Thoracic aorta (tissue), 2 donors: Measurements from ENCODE around the gene DPEP2. TPM values are rescaled to one million over a fixed set of nuclear protein-coding genes. Genes with fewer than 3 reads are reported as not detected.
"Not testable (repeated sequence)": the region's sequence is repeated elsewhere in the genome, so short reads cannot be mapped to it uniquely, and the experiment has no call there.

Experiments used
- ATAC-seq: fragments of 150-250 bp; one replicate; pipeline ENCODE4 v1.8.0; 2017; ENCODE audit warnings: low read depth; ENCODE audit not compliant: insufficient number of reproducible peaks, low FRiP score
- DNase-seq: peaks from one replicate; pipeline ENCODE4 v3.0.0-alpha.2; 2020; ENCODE audit warnings: low spot score
- H3K27ac ChIP-seq, 2 donors: fragments of 200-600 bp; sonication (generic); 1 replicate in 1 of 2; 2 replicates in 1 of 2; pipeline ENCODE4 v1.5.1; 2016; ENCODE audit warnings: mild to moderate bottlenecking in 2 of 2, moderate library complexity in 2 of 2
- H3K27me3 ChIP-seq: fragments of 200-600 bp; sonication (generic); replicated peaks from 2 replicates; pipeline ENCODE4 v1.6.0; 2016; ENCODE audit warnings: mild to moderate bottlenecking; ENCODE audit not compliant: insufficient read depth
- H3K36me3 ChIP-seq: fragments of 200-600 bp; sonication (generic); one replicate; pipeline ENCODE4 v1.5.1; 2016
- H3K4me1 ChIP-seq, 2 donors: fragments of 200-600 bp; sonication (generic); 1 replicate in 1 of 2; 2 replicates in 1 of 2; pipeline versions ENCODE4 v1.5.1 to v1.6.0; 2016; ENCODE audit warnings: low read depth in 2 of 2, mild to moderate bottlenecking in 1 of 2; ENCODE audit not compliant: control insufficient read depth in 1 of 2
- H3K4me3 ChIP-seq: fragments of 200-600 bp; sonication (generic); 2 replicates; pipeline ENCODE4 v1.5.1; 2016; ENCODE audit warnings: mild to moderate bottlenecking
- H3K9me3 ChIP-seq: fragments of 200-600 bp; sonication (generic); 2 replicates; pipeline ENCODE4 v1.5.1; 2016
- CTCF ChIP-seq: fragments of 200-600 bp; sonication (generic); IDR thresholded peaks from one replicate; pipeline ENCODE4 v1.5.1; 2019; ENCODE audit warnings: antibody characterized with exemption
- total RNA-seq, 2 donors: library from RNA; depleted of rRNA; stranded (reverse); fragments of >200 nt; gene quantifications; one replicate each; pipeline versions ENCODE4 v1.1.0 to v1.2.3, GENCODE V29; 2016

DPEP2 gene
- total RNA-seq, 2 donors from 2014 or later = 0.81 to 6.1 TPM

- no peak for DNase-seq
Observed at GRCh38 chr16:68037841-68038597, 38.7 kb upstream of the DPEP2 start.

GRCh38 chr16:68035227-68035626 lies 35.9 kb upstream of the DPEP2 start:
- TF ChIP-seq CTCF = no peak
- H3K36me3 ChIP-seq = peaks cover 3% of the 10 kb centered on the region
- H3K27ac ChIP-seq = no peak overlapping the region
- no peak for DNase-seq
- no peaks in the 10 kb centered on the region for H3K9me3 ChIP-seq
- H3K4me1 ChIP-seq = no peaks in the 10 kb centered on the region
- H3K4me3 ChIP-seq = no peak overlapping the region
- no peak for ATAC-seq
- H3K27me3 ChIP-seq = no peaks in the 10 kb centered on the region

More at GRCh38 chr16:68037841-68038597, 38.7 kb upstream of the DPEP2 start:
- no peak overlapping the region for H3K27ac ChIP-seq
- TF ChIP-seq CTCF = no peak
- no peaks in the 10 kb centered on the region for H3K27me3 ChIP-seq
- H3K4me3 ChIP-seq = no peak overlapping the region
- no peaks in the 10 kb centered on the region for H3K9me3 ChIP-seq
- H3K36me3 ChIP-seq = no peaks in the 10 kb centered on the region
- no peak for ATAC-seq
- H3K4me1 ChIP-seq = no peaks in the 10 kb centered on the region

GRCh38 chr16:68033101-68033500 lies 33.8 kb upstream of the DPEP2 start:
- H3K27me3 ChIP-seq = no peaks in the 10 kb centered on the region
- TF ChIP-seq CTCF = no peak
- H3K4me1 ChIP-seq = no peaks in the 10 kb centered on the region
- peaks cover 6% of the 10 kb centered on the region for H3K36me3 ChIP-seq
- DNase-seq (no peak), ATAC-seq (no peak)
- no peaks in the 10 kb centered on the region for H3K9me3 ChIP-seq
- no peak overlapping the region for H3K27ac ChIP-seq
- H3K4me3 ChIP-seq = no peak overlapping the region

- Histone ChIP-seq H3K9me3 (no peaks in the 10 kb centered on the region), H3K36me3 (peaks cover 12% of the 10 kb centered on the region), H3K27me3 (no peaks in the 10 kb centered on the region), H3K27ac (no peak overlapping the region), H3K4me1 (no peaks in the 10 kb centered on the region), H3K4me3 (no peak overlapping the region)
- no peak for TF ChIP-seq CTCF
- DNase-seq = no peak
- ATAC-seq = no peak
Observed at GRCh38 chr16:68031951-68032350, 32.7 kb upstream of the DPEP2 start.

- H3K27ac ChIP-seq, H3K4me1 ChIP-seq, H3K4me3 ChIP-seq, H3K27me3 ChIP-seq, DNase-seq, H3K9me3 ChIP-seq, ATAC-seq: not testable (repeated sequence)
- peaks cover 12% of the 10 kb centered on the region for H3K36me3 ChIP-seq
Observed at GRCh38 chr16:68030108-68030507, 30.8 kb upstream of the DPEP2 start.

GRCh38 chr16:68028996-68029395 lies 29.7 kb upstream of the DPEP2 start:
- no peaks in the 10 kb centered on the region for H3K9me3 ChIP-seq
- H3K27me3 ChIP-seq = no peaks in the 10 kb centered on the region
- H3K36me3 ChIP-seq = peaks cover 12% of the 10 kb centered on the region
- TF ChIP-seq CTCF = no peak
- no peak overlapping the region for H3K27ac ChIP-seq
- peaks cover 0 to 4% of the 10 kb centered on the region in 2 donors for H3K4me1 ChIP-seq
- DNase-seq (no peak), ATAC-seq (no peak)
- H3K4me3 ChIP-seq = no peak overlapping the region
